Esophagus muscularis mucosa (tissue), 4 donors: ENCODE results near the gene HS6ST3.

Source experiments
- CTCF ChIP-seq, 3 experiments: fragments of 200-600 bp in 2 of 3; fragments of 450-650 bp in 1 of 3; sonication (generic) in 2 of 3; IDR thresholded peaks; one replicate each; pipeline ENCODE4 v1.5.1; 2017 to 2019; ENCODE audit warnings: antibody characterized with exemption in 3 of 3, mild to moderate bottlenecking in 2 of 3, moderate library complexity in 1 of 3
- EP300 ChIP-seq: sonication (generic); formaldehyde crosslinking; IDR thresholded peaks from one replicate; pipeline ENCODE4 v1.6.1; 2017; ENCODE audit warnings: antibody characterized with exemption
- POLR2A ChIP-seq: fragments of 450-650 bp; IDR thresholded peaks from one replicate; pipeline ENCODE4 v1.6.1; 2017; ENCODE audit warnings: antibody characterized with exemption, moderate library complexity, mild to moderate bottlenecking, low read depth
- POLR2AphosphoS5 ChIP-seq, 2 donors: sonication (generic); formaldehyde crosslinking; IDR thresholded peaks; one replicate each; pipeline ENCODE4 v1.6.1; 2017; ENCODE audit warnings: antibody characterized with exemption in 2 of 2

- TF ChIP-seq POLR2A = no peak
- no peak for TF ChIP-seq CTCF (IDR thresholded peaks at IDR 0.05)
- no peak for TF ChIP-seq POLR2AphosphoS5 (IDR thresholded peaks at IDR 0.05)
- no peak for TF ChIP-seq EP300
Observed at GRCh38 chr13:96710166-96710862, 620.4 kb downstream of the HS6ST3 start.
